ENCODE measurements around the gene ALKAL2.

The ALKAL2 gene

GRCh38 chr2:282371-283263 is 5.3 kb downstream of the ALKAL2 start:
- CTCF ChIA-PET: interaction anchor here (1.0 to 9.3 kb wide), 2 partner anchors 8 to 34 kb away, joined by 6 to 99 read pairs; no protein-coding TSS in a partner anchor
- POLR2A ChIA-PET: no interaction called here
- DNase-seq (ENCODE audit: low read depth, low spot score): no peak
- H3K4me3 ChIP-seq (ENCODE audit: low read depth, low read length): no peak overlapping the region
- no peak for TF ChIP-seq CTCF (IDR thresholded peaks at IDR 0.05; ENCODE audit: insufficient read depth, low read length, missing control alignments)

GRCh38 chr2:281381-281780 is 6.5 kb downstream of the ALKAL2 start:
- no peak overlapping the region for H3K4me3 ChIP-seq (ENCODE audit: low read depth, low read length)
- CTCF ChIA-PET: interaction anchor here (0.6 to 1.0 kb wide), 2 partner anchors 9 to 38 kb away, joined by 3 to 6 read pairs; no protein-coding TSS in a partner anchor
- no peak for DNase-seq (ENCODE audit: low read depth, low spot score)
- POLR2A ChIA-PET: no interaction called here
- TF ChIP-seq CTCF (IDR thresholded peaks at IDR 0.05; ENCODE audit: insufficient read depth, low read length, missing control alignments): no peak

- no peak for TF ChIP-seq CTCF (IDR thresholded peaks at IDR 0.05; ENCODE audit: insufficient read depth, low read length, missing control alignments)
- DNase-seq (ENCODE audit: low read depth, low spot score): no peak
- POLR2A ChIA-PET: no interaction called here
- no peak overlapping the region for H3K4me3 ChIP-seq (ENCODE audit: low read depth, low read length)
- CTCF ChIA-PET: no interaction called here
Measured at GRCh38 chr2:280650-281110, 7.2 kb downstream of the ALKAL2 start.

GRCh38 chr2:279956-280649 is 7.8 kb downstream of the ALKAL2 start:
- ChIA-PET CTCF (no interaction called here), POLR2A (no interaction called here)
- no peak for DNase-seq (ENCODE audit: low read depth, low spot score)
- H3K4me3 ChIP-seq (ENCODE audit: low read depth, low read length): no peak overlapping the region
- TF ChIP-seq CTCF (IDR thresholded peaks at IDR 0.05; ENCODE audit: insufficient read depth, low read length, missing control alignments): no peak

GRCh38 chr2:279366-279765 is 8.5 kb downstream of the ALKAL2 start:
- POLR2A ChIA-PET: no interaction called here
- CTCF ChIA-PET: interaction anchor here (1.2 kb wide), 1 partner anchor 32 kb away, joined by 4 read pairs; no protein-coding TSS in a partner anchor
- no peak overlapping the region for H3K4me3 ChIP-seq (ENCODE audit: low read depth, low read length)
- no peak for DNase-seq (ENCODE audit: low read depth, low spot score)
- no peak for TF ChIP-seq CTCF (IDR thresholded peaks at IDR 0.05; ENCODE audit: insufficient read depth, low read length, missing control alignments)

GRCh38 chr2:278927-279320 is 9.0 kb downstream of the ALKAL2 start:
- POLR2A ChIA-PET: no interaction called here
- CTCF ChIA-PET: interaction anchor here (1.2 to 1.5 kb wide), 2 partner anchors 11 to 32 kb away, joined by 4 to 6 read pairs; no protein-coding TSS in a partner anchor
- TF ChIP-seq CTCF (IDR thresholded peaks at IDR 0.05; ENCODE audit: insufficient read depth, low read length, missing control alignments): no peak
- no peak overlapping the region for H3K4me3 ChIP-seq (ENCODE audit: low read depth, low read length)
- DNase-seq (ENCODE audit: low read depth, low spot score): no peak
